Loucy (cell line): ENCODE results near the gene FAHD2B.
A peak's percentile ranks its signal among the peaks of the same experiment; 100 is the strongest.
"Not testable (repeated sequence)": the region's sequence is repeated elsewhere in the genome, so short reads cannot be mapped to it uniquely, and the experiment has no call there.

ENCODE experiments used
- H2AFZ ChIP-seq: fragments of 200-600 bp; sonication (generic); 2 replicates; pipeline ENCODE4 v1.6.0; 2016; ENCODE audit warnings: antibody characterized with exemption, mild to moderate bottlenecking, low read length, moderate library complexity
- H3F3A ChIP-seq: fragments of 200-600 bp; 2 replicates; pipeline ENCODE4 v1.6.0; 2016; ENCODE audit warnings: antibody characterized with exemption, low read depth, mild to moderate bottlenecking
- H3K27me3 ChIP-seq: fragments of 200-600 bp; sonication (generic); 2 replicates; pipeline ENCODE4 v1.6.1; 2014; ENCODE audit warnings: low read length, mild to moderate bottlenecking; ENCODE audit not compliant: insufficient read depth, poor library complexity, severe bottlenecking
- H3K36me3 ChIP-seq: fragments of 200-600 bp; sonication (generic); 2 replicates; pipeline ENCODE4 v1.6.1; 2016; ENCODE audit warnings: low read length; ENCODE audit not compliant: insufficient read depth
- H3K4me1 ChIP-seq: fragments of 200-600 bp; sonication (generic); 2 replicates; pipeline ENCODE4 v1.5.1; 2014; ENCODE audit warnings: low read length, mild to moderate bottlenecking; ENCODE audit not compliant: insufficient read depth, poor library complexity, severe bottlenecking
- H3K4me2 ChIP-seq: fragments of 200-600 bp; sonication (generic); 2 replicates; pipeline ENCODE4 v1.6.0; 2014; ENCODE audit warnings: antibody characterized with exemption, low read length, low read depth, mild to moderate bottlenecking; ENCODE audit not compliant: poor library complexity, severe bottlenecking
- H3K4me3 ChIP-seq: fragments of 200-600 bp; sonication (generic); 2 replicates; pipeline ENCODE4 v1.5.1; 2014; ENCODE audit warnings: low read length, mild to moderate bottlenecking, mixed read lengths; ENCODE audit not compliant: poor library complexity, severe bottlenecking
- H3K79me2 ChIP-seq: fragments of 200-600 bp; sonication (generic); 2 replicates; pipeline ENCODE4 v1.6.1; 2014; ENCODE audit warnings: low read length; ENCODE audit not compliant: insufficient read depth
- H3K9ac ChIP-seq: fragments of 200-600 bp; sonication (generic); 2 replicates; pipeline ENCODE4 v1.6.0; 2014; ENCODE audit warnings: mild to moderate bottlenecking, low read depth, low read length, moderate library complexity; ENCODE audit not compliant: poor library complexity, severe bottlenecking
- H3K9me2 ChIP-seq: fragments of 200-600 bp; sonication (generic); replicated peaks from 2 replicates; pipeline ENCODE4 v1.6.1; 2016; ENCODE audit warnings: low read depth, low read length, mixed read lengths
- H3K9me3 ChIP-seq: fragments of 200-600 bp; sonication (generic); 2 replicates; pipeline ENCODE4 v1.6.1; 2014; ENCODE audit warnings: mild to moderate bottlenecking, antibody characterized with exemption, low read length, low read depth; ENCODE audit not compliant: insufficient read depth
- H4K20me1 ChIP-seq: fragments of 200-600 bp; sonication (generic); 2 replicates; pipeline ENCODE4 v1.6.0; 2014; ENCODE audit warnings: antibody characterized with exemption, low read length, mild to moderate bottlenecking; ENCODE audit not compliant: insufficient read depth, poor library complexity, severe bottlenecking
- CTCF ChIP-seq: fragments of 200-600 bp; sonication (generic); conservative IDR thresholded peaks from 2 replicates; pipeline ENCODE4 v1.5.1; 2014; ENCODE audit warnings: mild to moderate bottlenecking, antibody characterized with exemption, low read length

FAHD2B gene

GRCh38 chr2:97094772-97095611, at the start of gene FAHD2B:
TSS of gene FAHD2B (minus strand) at chr2:97094882. CDS start at chr2:97091706, 3,176 bp downstream.
- not testable (repeated sequence) for H3K36me3 ChIP-seq, H3K9me3 ChIP-seq, H3K4me1 ChIP-seq, H3F3A ChIP-seq, H4K20me1 ChIP-seq, H3K27me3 ChIP-seq, H3K9me2 ChIP-seq, H3K79me2 ChIP-seq
- peak within 1 kb of the TSS; percentile 41 for H2AFZ ChIP-seq
- H3K4me3 ChIP-seq, result peak within 1 kb of the TSS; percentile 70
- peak within 1 kb of the TSS; percentile 83 for H3K4me2 ChIP-seq
- peak within 1 kb of the TSS; percentile 53 for H3K9ac ChIP-seq

- not testable (repeated sequence) for H3K27me3 ChIP-seq, H3K4me2 ChIP-seq, H3F3A ChIP-seq, H3K9me2 ChIP-seq, H2AFZ ChIP-seq, H3K4me3 ChIP-seq, H3K9ac ChIP-seq, H3K9me3 ChIP-seq, H3K79me2 ChIP-seq, H3K4me1 ChIP-seq, H4K20me1 ChIP-seq
- peaks cover 28% of the 10 kb centered on the region; the same call in 1 of the 2 replicates for H3K36me3 ChIP-seq
Observed at GRCh38 chr2:97144016-97144415, 49.3 kb upstream of the FAHD2B start.

GRCh38 chr2:97129090-97129489, 34.4 kb upstream of the FAHD2B start:
- H3K4me1 ChIP-seq, H3K9ac ChIP-seq, H3K27me3 ChIP-seq, H3K79me2 ChIP-seq, H3K9me2 ChIP-seq, H3K9me3 ChIP-seq, H3F3A ChIP-seq, H4K20me1 ChIP-seq, H2AFZ ChIP-seq, H3K36me3 ChIP-seq, H3K4me2 ChIP-seq, H3K4me3 ChIP-seq: not testable (repeated sequence)

GRCh38 chr2:97113882-97114255, 19.2 kb upstream of the FAHD2B start:
- Histone ChIP-seq H3K4me3 (peak overlapping the region; percentile 78), H2AFZ (peak overlapping the region; percentile 74; the same call in 1 of the 2 replicates), H3K79me2 (peaks cover 12% of the 10 kb centered on the region; the same call in 1 of the 2 replicates), H3K4me2 (peak overlapping the region; percentile 39), H3K9ac (peak overlapping the region; percentile 79)
- not testable (repeated sequence) for H3K9me3 ChIP-seq, H3K9me2 ChIP-seq, H4K20me1 ChIP-seq, H3K36me3 ChIP-seq, H3F3A ChIP-seq, H3K4me1 ChIP-seq, H3K27me3 ChIP-seq

- not testable (repeated sequence) for H3K4me1 ChIP-seq, H3K9me3 ChIP-seq, H4K20me1 ChIP-seq, H3F3A ChIP-seq, H3K36me3 ChIP-seq, H3K27me3 ChIP-seq, H3K9me2 ChIP-seq
- H2AFZ ChIP-seq, result peak within 1 kb of the TSS; percentile 99
- peak within 1 kb of the TSS; percentile 74 for H3K4me2 ChIP-seq
- peak within 1 kb of the TSS; percentile 79 for H3K9ac ChIP-seq
- H3K79me2 ChIP-seq, result peaks cover 12% of the 10 kb centered on the region; the same call in 1 of the 2 replicates
- peak within 1 kb of the TSS; percentile 78 for H3K4me3 ChIP-seq
- peak; percentile 28; the same call in 1 of the 2 replicates for TF ChIP-seq CTCF
Observed at GRCh38 chr2:97113050-97113881, 18.6 kb upstream of the FAHD2B start, which contains the start of gene ANKRD36. TSS of gene ANKRD36 (plus strand) at chr2:97113153. CDS start at chr2:97113740, 587 bp downstream.
